Measurements from ENCODE around the gene RNF19B. TPM values are rescaled to one million over a fixed set of nuclear protein-coding genes. Genes with fewer than 3 reads are reported as not detected.

RNF19B gene
- total RNA-seq, 1 experiment from 2014 or later = 22.5 TPM

- H3K36me3 ChIP-seq (ENCODE audit: control insufficient read depth in 1 of 2, insufficient read depth in 2 of 2, low read length in 2 of 2) = peaks cover 36 to 39% of the 10 kb centered on the region in 2 experiments; a peak in 3 of 4 replicates
- ChIA-PET CTCF (interaction anchor here (0.7 to 3.9 kb wide), 8 partner anchors 8 to 131 kb away, joined by 3 to 41 read pairs (median 4); no protein-coding TSS in a partner anchor), POLR2A (interaction anchor here (0.9 kb wide), 1 partner anchor 18 kb away, joined by 4 read pairs; no protein-coding TSS in a partner anchor), RAD21 (ENCODE audit: low non-redundant PET in 1 of 2, low total read pairs in 2 of 2, uncharacterized antibody in 2 of 2, unreplicated experiment in 2 of 2) (interaction anchor here (1.0 to 1.2 kb wide), 4 partner anchors 43 to 79 kb away, joined by 3 to 10 read pairs (median 4); partner anchors contain the start of gene RNF19B (in 1 of the 2))
- peaks cover 4% of the 10 kb centered on the region; the same call in 1 of the 2 replicates for H3K79me2 ChIP-seq (ENCODE audit: insufficient read depth, low read length)
- H3K9me2 ChIP-seq (ENCODE audit: insufficient read depth) = no peaks in the 10 kb centered on the region
- peak overlapping the region; percentile 20; the same call in 1 of the 2 replicates for H3K4me2 ChIP-seq (ENCODE audit: low read length)
- no peak overlapping the region for H3K27ac ChIP-seq (ENCODE audit: low read depth, low read length)
- no peaks in the 10 kb centered on the region for H4K20me1 ChIP-seq (ENCODE audit: insufficient read depth)
- DNase-seq (ENCODE audit: low read depth, low spot score) = peak; percentile 57
- TF ChIP-seq POLR2A (IDR thresholded peaks at IDR 0.05; ENCODE audit: borderline replicate concordance, extremely low read depth, insufficient read depth, insufficient read length) (no peak), ZFX (IDR thresholded peaks at IDR 0.05) (no peak), CEBPB (IDR thresholded peaks at IDR 0.05; ENCODE audit: low read depth) (peak; percentile 55), POLR2AphosphoS5 (IDR thresholded peaks at IDR 0.05; ENCODE audit: low read depth, low read length) (peak; percentile 61), EZH2 (IDR thresholded peaks at IDR 0.05) (no peak), ZBTB33 (IDR thresholded peaks at IDR 0.05; ENCODE audit: extremely low read depth, insufficient replicate concordance, low read length) (no peak), REST (IDR thresholded peaks at IDR 0.05; ENCODE audit: low read depth) (no peak), SRF (IDR thresholded peaks at IDR 0.05; ENCODE audit: low read depth) (no peak; the same call in 1 of the 2 replicates), JUND (IDR thresholded peaks at IDR 0.05) (peak; percentile 65), RAD21 (IDR thresholded peaks at IDR 0.05; ENCODE audit: low read depth) (peak; percentile 83), FOSL1 (IDR thresholded peaks at IDR 0.05; ENCODE audit: low read depth) (peak; percentile 57; the same call in 1 of the 2 replicates), SIN3A (IDR thresholded peaks at IDR 0.05; ENCODE audit: low read depth) (peak; percentile 9; the same call in 1 of the 2 replicates), CTCF (IDR thresholded peaks at IDR 0.05 in 2 of 3, conservative IDR thresholded peaks at IDR 0.05 in 1 of 3; ENCODE audit: borderline replicate concordance in 1 of 3, insufficient read depth in 1 of 3, low read depth in 2 of 3, low read length in 2 of 3) (peak; percentile 57 to 76 (median 66); a peak in 5 of 6 replicates), TCF7L2 (IDR thresholded peaks at IDR 0.05; ENCODE audit: borderline replicate concordance, extremely low read depth, insufficient read depth, insufficient read length) (no peak), MAX (IDR thresholded peaks at IDR 0.05) (no peak), YY1 (IDR thresholded peaks at IDR 0.05; ENCODE audit: extremely low read depth, insufficient replicate concordance, low read depth, low read length) (peak; percentile 41), CBX3 (IDR thresholded peaks at IDR 0.05; ENCODE audit: low read depth) (peak; percentile 48; the same call in 1 of the 2 replicates)
- H3K4me3 ChIP-seq (replicated peaks in 1 of 2; ENCODE audit: low read depth in 1 of 2, low read length in 2 of 2) = no peak overlapping the region
- no peaks in the 10 kb centered on the region for H3K27me3 ChIP-seq (ENCODE audit: insufficient read depth, low read length)
- H3K9me3 ChIP-seq (ENCODE audit: control insufficient read depth in 1 of 2, insufficient read depth in 1 of 2, low read depth in 1 of 2, low read length in 2 of 2) = no peaks in the 10 kb centered on the region
- intact Hi-C loops (cut with micrococcal nuclease) = loop anchor here (1.0 kb wide), 1 partner anchor 74 kb away; no protein-coding TSS in a partner anchor
- H3K4me1 ChIP-seq (ENCODE audit: control insufficient read depth in 1 of 2, insufficient read depth in 2 of 2, low read length in 2 of 2) = peaks cover 7 to 23% of the 10 kb centered on the region in 2 experiments
- BruUV-seq (replicated peaks) = no TSS peak
- no peak overlapping the region for H3K9ac ChIP-seq (ENCODE audit: low read length)
- ATAC-seq = peak; percentile 99
- H2AFZ ChIP-seq (ENCODE audit: low read depth, low read length, poor library complexity, severe bottlenecking) = no peak overlapping the region
These were observed 42.8 kb upstream of the RNF19B start for GRCh38 chr1:33007190-33008050.

Data from HCT116 (cell line).